Tibial nerve (tissue), 4 donors: ENCODE results near the gene SMC3. TPM values are rescaled to one million over a fixed set of nuclear protein-coding genes. Genes with fewer than 3 reads are reported as not detected.

Experiments used
- DNase-seq, 2 donors: peaks; one replicate each; pipeline ENCODE4 v3.0.0-alpha.2; 2019; ENCODE audit warnings: low spot score in 2 of 2
- H3K27ac ChIP-seq, 4 donors: fragments of 200-600 bp; sonication (generic) in 3 of 4; one replicate each; pipeline ENCODE4 v1.5.1; 2017 to 2019; ENCODE audit warnings: mild to moderate bottlenecking in 1 of 4
- H3K27me3 ChIP-seq, 2 donors: fragments of 200-600 bp; sonication (generic) in 1 of 2; one replicate each; pipeline versions ENCODE4 v1.5.1 to v1.6.0; 2017 to 2019
- H3K36me3 ChIP-seq, 3 donors: fragments of 200-600 bp; sonication (generic); one replicate each; pipeline ENCODE4 v1.5.1; 2018 to 2019
- H3K4me1 ChIP-seq, 4 donors: fragments of 200-600 bp; sonication (generic) in 3 of 4; one replicate each; pipeline ENCODE4 v1.5.1; 2017 to 2019
- H3K4me3 ChIP-seq, 4 donors: fragments of 200-600 bp; sonication (generic) in 3 of 4; one replicate each; pipeline ENCODE4 v1.5.1; 2017 to 2019; ENCODE audit warnings: mild to moderate bottlenecking in 1 of 4, moderate library complexity in 1 of 4
- H3K9me3 ChIP-seq, 4 donors: fragments of 200-600 bp; sonication (generic) in 3 of 4; one replicate each; pipeline ENCODE4 v1.5.1; 2017 to 2019
- CTCF ChIP-seq, 5 experiments: fragments of 200-600 bp in 3 of 5; fragments of 450-650 bp in 2 of 5; sonication (generic) in 3 of 5; IDR thresholded peaks; one replicate each; pipeline ENCODE4 v1.5.1; 2016 to 2019; ENCODE audit warnings: antibody characterized with exemption in 5 of 5, mild to moderate bottlenecking in 3 of 5, moderate library complexity in 2 of 5
- EP300 ChIP-seq, 2 donors: sonication (generic); formaldehyde crosslinking; IDR thresholded peaks; one replicate each; pipeline ENCODE4 v1.6.1; 2017; ENCODE audit warnings: antibody characterized with exemption in 2 of 2, mild to moderate bottlenecking in 1 of 2
- POLR2A ChIP-seq, 2 donors: fragments of 450-650 bp; IDR thresholded peaks; one replicate each; pipeline ENCODE4 v1.6.1; 2017; ENCODE audit warnings: antibody characterized with exemption in 2 of 2, mild to moderate bottlenecking in 2 of 2, moderate library complexity in 2 of 2
- WGBS, 2 donors: methylation state at CpG; one replicate each; pipeline ENCODE4 v1.1.5; 2018; 5-methylcytosine and 5-hydroxymethylcytosine counted together
- total RNA-seq, 4 donors: library from RNA; depleted of rRNA; stranded (reverse); fragments of >200 nt; gene quantifications; one replicate each; pipeline ENCODE4 v1.1.0, GENCODE V29; 2016

SMC3 gene
- 10 to 100 TPM; 31.0 to 41.4 (median 33.4) TPM for total RNA-seq

- peaks cover 0 to 7% of the 10 kb centered on the region in 2 donors for H3K27me3 ChIP-seq
- DNase-seq: peak; percentile 80 to 87
- peak within 1 kb of the TSS; percentile 93 to 99 (median 98) for H3K4me3 ChIP-seq
- no peaks in the 10 kb centered on the region for H3K9me3 ChIP-seq
- peak within 1 kb of the TSS; percentile 82 to 96 (median 92) for H3K27ac ChIP-seq
- peak; percentile 68 to 91 for TF ChIP-seq EP300 (IDR thresholded peaks at IDR 0.05)
- peak in 2 of 5 experiments; percentile 15 to 33 for TF ChIP-seq CTCF (IDR thresholded peaks at IDR 0.05)
- TF ChIP-seq POLR2A (IDR thresholded peaks at IDR 0.05): peak in 1 of 2 donors; percentile 36
- WGBS, 2 donors: 0% methylated on average over 53 to 54 of the region's 64 CpGs
- no peaks in the 10 kb centered on the region for H3K36me3 ChIP-seq
- peaks cover 0 to 44% (median 17%) of the 10 kb centered on the region in 4 donors for H3K4me1 ChIP-seq
These were observed at the start of gene SMC3 for GRCh38 chr10:110567201-110568054. Gene SMC3, plus strand, starts transcription at chr10:110567695. Its CDS starts 122 bp downstream, at chr10:110567817.

- TF ChIP-seq EP300 (IDR thresholded peaks at IDR 0.05): no peak
- no peak for TF ChIP-seq CTCF (IDR thresholded peaks at IDR 0.05)
- TF ChIP-seq POLR2A (IDR thresholded peaks at IDR 0.05): no peak
- 86 to 91% methylated on average over 4 of the region's 4 CpGs for WGBS, 2 donors
- H3K36me3 ChIP-seq: no peaks in the 10 kb centered on the region
- no peak overlapping the region for H3K4me3 ChIP-seq
- no peaks in the 10 kb centered on the region for H3K9me3 ChIP-seq
- H3K27me3 ChIP-seq: no peaks in the 10 kb centered on the region
- no peak for DNase-seq
- no peaks in the 10 kb centered on the region for H3K4me1 ChIP-seq
- H3K27ac ChIP-seq: no peak overlapping the region
These were observed 45.0 kb upstream of the SMC3 start for GRCh38 chr10:110522365-110522988.

- Histone ChIP-seq H3K36me3 (no peaks in the 10 kb centered on the region), H3K27me3 (no peaks in the 10 kb centered on the region), H3K4me1 (no peaks in the 10 kb centered on the region), H3K9me3 (no peaks in the 10 kb centered on the region), H3K27ac (no peak overlapping the region), H3K4me3 (no peak overlapping the region)
- no peak for DNase-seq
- WGBS, 2 donors: 61 to 67% methylated on average over 3 of the region's 3 CpGs
- TF ChIP-seq CTCF (IDR thresholded peaks at IDR 0.05) (no peak), POLR2A (IDR thresholded peaks at IDR 0.05) (no peak), EP300 (IDR thresholded peaks at IDR 0.05) (no peak)
These were observed 43.8 kb upstream of the SMC3 start for GRCh38 chr10:110523736-110524135.

- no peak overlapping the region for H3K4me3 ChIP-seq
These were observed 43.2 kb upstream of the SMC3 start for GRCh38 chr10:110524179-110524858.

More at GRCh38 chr10:110524179-110524858, 43.2 kb upstream of the SMC3 start:
- H3K27me3 ChIP-seq: no peaks in the 10 kb centered on the region
- 85 to 93% methylated on average over 3 of the region's 3 CpGs for WGBS, 2 donors
- no peak overlapping the region for H3K27ac ChIP-seq
- no peak for TF ChIP-seq POLR2A (IDR thresholded peaks at IDR 0.05)
- no peak for TF ChIP-seq EP300 (IDR thresholded peaks at IDR 0.05)
- TF ChIP-seq CTCF (IDR thresholded peaks at IDR 0.05): no peak
- no peaks in the 10 kb centered on the region for H3K36me3 ChIP-seq
- no peaks in the 10 kb centered on the region for H3K9me3 ChIP-seq
- H3K4me1 ChIP-seq: no peaks in the 10 kb centered on the region
- no peak for DNase-seq
